Nephron progenitor cell (in vitro differentiated cells): ENCODE results near the gene MLIP.

Experiments
- DNase-seq: peaks from one replicate; pipeline ENCODE4 v3.0.0; 2021
- H3K27ac Mint-ChIP-seq: 2 replicates; pipeline ENCODE4 v1.8.0; 2021; ENCODE audit warnings: mild to moderate bottlenecking, moderate library complexity, mixed read lengths
- H3K27me3 Mint-ChIP-seq: 2 replicates; pipeline ENCODE4 v1.8.0; 2021; ENCODE audit warnings: mild to moderate bottlenecking, low read depth, mixed read lengths; ENCODE audit not compliant: poor library complexity
- H3K36me3 Mint-ChIP-seq: 2 replicates; pipeline ENCODE4 v1.8.0; 2021; ENCODE audit warnings: low read depth, mixed read lengths
- H3K4me1 Mint-ChIP-seq: 2 replicates; pipeline ENCODE4 v1.8.0; 2021; ENCODE audit warnings: mixed read lengths
- H3K4me3 Mint-ChIP-seq: 2 replicates; pipeline ENCODE4 v1.8.0; 2021; ENCODE audit warnings: mild to moderate bottlenecking, moderate library complexity, mixed read lengths
- H3K9me3 Mint-ChIP-seq: 2 replicates; pipeline ENCODE4 v1.8.0; 2021; ENCODE audit warnings: mild to moderate bottlenecking, moderate library complexity, mixed read lengths
- CTCF ChIP-seq: fragments of 200-600 bp; sonication (generic); IDR thresholded peaks from 2 replicates; pipeline ENCODE4 v1.5.0; 2021; ENCODE audit warnings: antibody characterized with exemption

The MLIP gene

GRCh38 chr6:54156650-54157250 is 45.5 kb downstream of the MLIP start:
- DNase-seq, result no peak
- Mint-ChIP-seq H3K27ac (no peak overlapping the region), H3K27me3 (no peaks in the 10 kb centered on the region), H3K36me3 (no peaks in the 10 kb centered on the region), H3K9me3 (no peaks in the 10 kb centered on the region), H3K4me1 (no peaks in the 10 kb centered on the region), H3K4me3 (no peak overlapping the region)
- TF ChIP-seq CTCF, result no peak

GRCh38 chr6:54157405-54157804 is 46.2 kb downstream of the MLIP start:
- no peak for TF ChIP-seq CTCF
- no peak for DNase-seq
- no peaks in the 10 kb centered on the region for H3K27me3 Mint-ChIP-seq
- H3K9me3 Mint-ChIP-seq, result no peaks in the 10 kb centered on the region
- no peaks in the 10 kb centered on the region for H3K36me3 Mint-ChIP-seq
- H3K4me1 Mint-ChIP-seq, result no peaks in the 10 kb centered on the region
- no peak overlapping the region for H3K4me3 Mint-ChIP-seq
- no peak overlapping the region for H3K27ac Mint-ChIP-seq

- Mint-ChIP-seq H3K4me1 (no peaks in the 10 kb centered on the region), H3K27ac (no peak overlapping the region), H3K36me3 (no peaks in the 10 kb centered on the region), H3K9me3 (peaks cover 13% of the 10 kb centered on the region), H3K4me3 (no peak overlapping the region), H3K27me3 (no peaks in the 10 kb centered on the region)
- TF ChIP-seq CTCF, result no peak
- DNase-seq, result no peak
These were observed 61.8 kb downstream of the MLIP start for GRCh38 chr6:54173089-54173488.

- H3K4me3 Mint-ChIP-seq, result no peak overlapping the region
- H3K4me1 Mint-ChIP-seq, result no peaks in the 10 kb centered on the region
- no peak for DNase-seq
- H3K27ac Mint-ChIP-seq, result no peak overlapping the region
- peaks cover 13% of the 10 kb centered on the region for H3K9me3 Mint-ChIP-seq
- H3K27me3 Mint-ChIP-seq, result peaks cover 2% of the 10 kb centered on the region
- no peaks in the 10 kb centered on the region for H3K36me3 Mint-ChIP-seq
- TF ChIP-seq CTCF, result no peak
These were observed 67.9 kb downstream of the MLIP start for GRCh38 chr6:54179152-54179551.

- no peak for TF ChIP-seq CTCF
- Mint-ChIP-seq H3K9me3 (no peaks in the 10 kb centered on the region), H3K27ac (no peak overlapping the region), H3K4me3 (no peak overlapping the region), H3K4me1 (no peaks in the 10 kb centered on the region), H3K36me3 (no peaks in the 10 kb centered on the region), H3K27me3 (peaks cover 2% of the 10 kb centered on the region)
- no peak for DNase-seq
These were observed 72.4 kb downstream of the MLIP start for GRCh38 chr6:54183616-54184015.

- no peaks in the 10 kb centered on the region for H3K9me3 Mint-ChIP-seq
- H3K27ac Mint-ChIP-seq, result no peak overlapping the region
- H3K4me1 Mint-ChIP-seq, result no peaks in the 10 kb centered on the region
- no peak overlapping the region for H3K4me3 Mint-ChIP-seq
- H3K27me3 Mint-ChIP-seq, result peaks cover 2% of the 10 kb centered on the region
- TF ChIP-seq CTCF, result no peak
- DNase-seq, result no peak
- no peaks in the 10 kb centered on the region for H3K36me3 Mint-ChIP-seq
These were observed 74.6 kb downstream of the MLIP start for GRCh38 chr6:54185885-54186284.
